ENCODE measurements around the gene PNPLA7.
A peak's percentile ranks its signal among the peaks of the same experiment; 100 is the strongest.
"Not testable (repeated sequence)": the region's sequence is repeated elsewhere in the genome, so short reads cannot be mapped to it uniquely, and the experiment has no call there.

The PNPLA7 gene

DNA sequence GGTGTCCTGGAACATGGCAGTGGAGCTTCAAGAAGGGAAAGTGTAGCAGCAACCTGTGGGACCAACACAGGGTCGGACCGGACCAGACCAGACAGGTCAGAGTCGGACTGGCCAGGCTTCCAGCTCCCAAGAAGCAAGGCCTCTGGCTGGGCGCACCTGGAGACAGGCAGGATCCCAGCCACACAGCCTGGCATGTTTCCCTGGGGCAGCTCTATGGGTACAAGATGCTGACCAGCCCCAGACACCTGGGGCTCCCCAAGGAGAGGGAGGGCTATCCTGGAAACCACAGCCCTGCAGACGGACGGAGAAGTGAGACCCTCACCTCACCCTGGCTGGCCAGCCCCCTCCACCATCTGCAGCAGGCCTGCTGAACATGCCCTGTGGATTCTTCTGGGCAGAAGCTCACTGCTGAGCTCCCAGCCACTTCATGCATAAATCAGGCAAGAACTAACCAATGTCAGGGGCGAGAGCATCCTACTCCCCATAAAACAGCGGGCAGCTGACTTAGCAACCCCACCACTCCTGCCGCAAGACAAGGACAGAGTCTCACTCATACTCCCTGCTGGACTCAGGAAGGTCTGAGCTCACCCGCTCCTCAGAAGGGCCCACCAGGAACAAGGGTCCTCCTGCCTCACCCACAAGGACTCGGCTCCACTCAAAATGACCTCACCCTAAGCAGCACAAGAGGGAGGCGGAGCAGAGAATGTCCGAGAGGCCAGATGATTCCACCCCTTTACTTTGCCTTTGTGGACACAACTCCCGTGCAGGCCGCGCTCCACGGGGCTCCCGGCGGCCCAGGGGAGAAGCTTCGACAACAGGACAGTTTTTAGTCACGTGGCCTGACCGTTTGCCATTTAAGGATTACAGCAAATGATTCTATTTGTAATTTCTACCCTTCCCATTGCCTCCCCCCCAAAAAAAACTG lies 31.4 kb upstream of the PNPLA7 start:
- Mint-ChIP-seq H3K9me3 (ENCODE audit: low read depth) (no peaks in the 10 kb centered on the region), H3K27ac (no peak overlapping the region), H3K36me3 (no peaks in the 10 kb centered on the region), H3K4me3 (no peak overlapping the region), H3K27me3 (no peaks in the 10 kb centered on the region), H3K4me1 (ENCODE audit: low read depth) (peaks cover 17% of the 10 kb centered on the region)

DNA sequence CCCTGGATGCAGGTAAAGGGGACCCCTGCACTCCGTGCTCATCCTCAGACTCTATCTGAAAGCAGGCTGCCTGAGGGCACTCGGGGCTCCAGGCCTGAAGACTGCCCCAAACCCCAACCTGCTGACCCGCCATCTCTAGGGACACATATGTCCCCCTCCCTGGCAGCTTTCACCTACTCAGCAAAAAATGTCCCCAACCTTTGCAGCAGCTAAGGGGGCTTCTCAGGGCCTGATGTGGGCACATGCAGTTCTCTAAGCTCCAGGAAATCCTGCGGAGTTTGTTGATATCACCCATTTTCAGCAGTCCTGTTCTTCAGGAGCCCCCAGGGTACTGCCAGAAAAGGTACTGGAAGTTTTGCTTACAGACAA lies 30.7 kb upstream of the PNPLA7 start:
- H3K4me3 Mint-ChIP-seq = no peak overlapping the region
- H3K9me3 Mint-ChIP-seq (ENCODE audit: low read depth) = no peaks in the 10 kb centered on the region
- no peak overlapping the region for H3K27ac Mint-ChIP-seq

DNA sequence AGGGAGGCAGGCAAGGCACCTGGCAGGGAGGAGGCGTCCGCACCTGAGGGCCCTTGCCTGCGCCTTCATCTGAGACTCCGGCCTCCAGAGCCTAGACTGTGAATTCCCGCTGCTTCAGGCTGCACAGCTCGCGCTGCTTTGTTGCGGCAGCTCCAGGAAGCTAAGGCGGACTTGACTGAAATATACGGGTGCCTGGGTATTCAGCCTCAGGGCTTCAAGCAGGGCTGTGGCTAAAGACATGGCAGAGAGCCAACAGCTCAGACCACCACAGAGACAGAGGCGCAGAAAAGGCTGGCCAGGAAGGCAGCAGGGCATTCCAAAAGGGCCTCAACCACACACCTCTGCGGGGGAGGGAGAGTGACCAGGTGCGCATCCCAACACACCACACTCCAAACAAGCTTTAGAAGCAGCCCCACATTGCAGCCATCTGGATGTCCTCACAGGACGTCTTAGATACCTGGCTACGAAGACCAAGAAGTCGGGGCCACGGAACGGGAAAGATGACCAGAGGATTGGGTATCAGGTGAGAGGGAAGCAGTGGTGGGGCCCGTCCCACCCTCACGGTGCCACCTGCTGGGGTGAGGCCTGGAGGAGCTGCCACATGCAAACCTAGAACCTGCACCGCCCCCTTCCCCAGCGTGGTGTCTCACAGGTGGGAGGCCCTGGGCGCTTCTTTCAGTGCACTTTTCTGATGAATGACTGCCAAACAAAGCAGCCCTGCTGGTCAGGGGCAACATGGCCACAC lies 30.2 kb upstream of the PNPLA7 start:
- peaks cover 28% of the 10 kb centered on the region for H3K4me1 Mint-ChIP-seq (ENCODE audit: low read depth)
- peaks cover 2% of the 10 kb centered on the region for H3K36me3 Mint-ChIP-seq
- H3K4me3 Mint-ChIP-seq = no peak overlapping the region
- no peak overlapping the region for H3K27ac Mint-ChIP-seq
- no peaks in the 10 kb centered on the region for H3K9me3 Mint-ChIP-seq (ENCODE audit: low read depth)
- H3K27me3 Mint-ChIP-seq = no peaks in the 10 kb centered on the region

More for the DNA sequence above, 30.7 kb upstream of the PNPLA7 start:
- Mint-ChIP-seq H3K4me1 (ENCODE audit: low read depth) (peaks cover 22% of the 10 kb centered on the region), H3K27me3 (no peaks in the 10 kb centered on the region), H3K36me3 (peaks cover 2% of the 10 kb centered on the region)

DNA sequence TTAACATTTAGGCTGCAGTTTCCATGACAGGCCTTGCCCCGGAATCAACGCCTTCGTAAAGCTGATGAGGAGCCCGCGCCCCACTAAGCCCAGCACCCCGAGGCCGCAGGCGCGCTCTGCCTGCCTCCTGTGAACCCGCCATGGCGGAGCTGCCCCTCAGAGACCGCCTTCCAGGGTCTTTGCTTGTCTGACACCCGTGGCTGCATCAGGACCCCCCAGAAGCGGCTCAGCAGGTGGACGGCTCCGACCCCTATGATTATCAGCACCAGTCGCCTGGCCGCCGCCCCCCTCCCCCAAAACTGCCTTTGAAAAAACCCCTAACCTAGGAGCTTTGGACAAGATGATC lies 29.0 kb upstream of the PNPLA7 start:
- Mint-ChIP-seq H3K27ac (no peak overlapping the region), H3K36me3 (peaks cover 2% of the 10 kb centered on the region), H3K27me3 (no peaks in the 10 kb centered on the region), H3K9me3 (ENCODE audit: low read depth) (no peaks in the 10 kb centered on the region), H3K4me3 (peak overlapping the region; percentile 91), H3K4me1 (ENCODE audit: low read depth) (peaks cover 32% of the 10 kb centered on the region)

DNA sequence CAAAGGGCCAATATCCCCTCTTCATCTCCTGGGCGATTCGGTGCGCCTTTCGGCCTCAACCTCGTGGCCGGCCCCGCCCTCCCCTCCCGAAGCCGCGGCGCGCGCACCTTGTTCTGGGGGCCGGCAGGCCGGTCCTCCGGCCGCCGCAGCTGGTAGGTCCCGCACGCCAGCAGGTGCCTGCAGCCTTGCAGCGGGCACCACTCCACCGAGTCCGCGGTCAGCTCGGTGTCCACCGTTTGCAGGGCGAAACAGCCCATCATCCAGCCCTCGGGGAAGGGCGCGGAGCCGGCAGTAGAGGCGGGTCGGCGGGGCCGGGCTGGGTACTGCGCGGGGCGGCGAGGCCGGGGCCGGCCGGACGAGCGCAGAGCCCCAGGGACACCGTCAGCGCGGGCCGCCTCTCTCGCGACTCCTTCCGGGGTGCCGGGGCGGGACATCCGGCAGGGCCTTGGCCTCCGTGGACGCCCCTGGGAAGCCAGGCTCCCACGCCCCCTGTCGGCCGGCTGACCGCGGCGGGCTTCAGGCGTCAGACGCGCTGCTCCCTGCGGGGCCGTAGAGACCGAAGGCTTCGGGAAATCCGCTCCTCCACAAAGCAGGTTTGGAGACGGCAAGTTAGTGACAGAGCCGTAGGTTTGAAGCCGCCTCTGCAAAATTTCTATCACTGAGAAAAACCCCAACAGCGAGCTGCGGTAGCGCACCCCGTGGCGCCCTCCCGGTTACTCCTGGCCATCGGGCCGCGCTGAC lies 28.5 kb upstream of the PNPLA7 start, which contains the start of gene DPH7:
TSS of gene DPH7 (minus strand) at position 408 of the 741 bp plus-strand sequence. CDS start at position 260, 148 bp downstream.
- H3K27ac Mint-ChIP-seq = peak within 1 kb of the TSS; percentile 68
- no peaks in the 10 kb centered on the region for H3K9me3 Mint-ChIP-seq (ENCODE audit: low read depth)
- peaks cover 2% of the 10 kb centered on the region for H3K36me3 Mint-ChIP-seq
- peak within 1 kb of the TSS; percentile 91 for H3K4me3 Mint-ChIP-seq
- H3K4me1 Mint-ChIP-seq (ENCODE audit: low read depth) = peaks cover 32% of the 10 kb centered on the region
- no peaks in the 10 kb centered on the region for H3K27me3 Mint-ChIP-seq

DNA sequence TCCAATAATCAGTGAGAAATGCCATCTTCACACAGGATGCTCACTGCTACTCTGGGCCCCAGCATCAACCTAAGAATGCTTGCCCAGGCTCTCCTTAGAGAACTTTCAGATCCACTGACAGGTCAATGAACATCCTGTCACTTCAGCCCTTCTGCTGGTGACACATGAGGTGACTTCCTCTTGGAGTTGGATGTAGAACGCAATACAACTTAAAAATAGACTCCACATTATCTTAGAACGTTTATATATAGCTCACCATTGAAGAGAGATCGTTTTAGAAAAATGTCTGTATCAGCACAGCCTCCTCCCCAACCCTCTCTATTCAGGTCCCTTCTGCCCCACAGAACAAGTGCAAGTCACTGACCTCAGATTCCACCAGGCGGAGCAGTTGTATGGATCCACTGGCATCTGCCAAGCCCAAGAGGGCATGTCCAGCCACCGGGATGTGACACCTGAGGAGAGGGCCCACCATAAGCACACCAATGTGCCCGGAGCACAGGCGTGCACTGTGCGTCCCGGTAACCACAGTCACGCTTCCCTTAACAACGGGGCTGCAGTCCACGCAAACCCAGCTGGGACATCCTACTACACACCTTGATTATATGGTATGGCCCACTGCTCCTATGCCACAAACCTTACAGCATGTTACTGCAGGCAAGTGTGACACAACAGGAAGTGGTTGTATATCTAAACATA lies 25.7 kb upstream of the PNPLA7 start:
- H3K4me1 Mint-ChIP-seq (ENCODE audit: low read depth) = peaks cover 32% of the 10 kb centered on the region
- H3K36me3 Mint-ChIP-seq = peaks cover 2% of the 10 kb centered on the region
- H3K27me3 Mint-ChIP-seq = no peaks in the 10 kb centered on the region
- peak overlapping the region; percentile 46 for H3K27ac Mint-ChIP-seq
- H3K4me3 Mint-ChIP-seq = peak overlapping the region; percentile 91
- no peaks in the 10 kb centered on the region for H3K9me3 Mint-ChIP-seq (ENCODE audit: low read depth)

DNA sequence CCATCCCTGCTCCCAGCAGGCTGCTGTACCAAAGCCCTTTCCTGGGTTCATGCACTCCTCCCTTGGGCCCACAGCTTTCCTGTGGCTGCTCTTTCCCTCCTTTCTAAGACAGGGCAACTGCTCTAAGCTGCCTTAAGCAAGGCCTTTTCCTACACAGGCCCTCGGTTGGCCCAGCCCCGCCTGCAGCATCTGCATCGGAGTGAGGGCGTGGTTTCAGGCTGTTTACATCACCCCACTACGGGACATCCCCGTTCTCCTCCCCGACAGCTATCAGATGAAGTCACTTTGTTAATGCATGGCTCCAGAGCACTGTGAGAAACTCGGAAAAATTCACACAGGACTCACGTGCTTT lies 25.1 kb upstream of the PNPLA7 start:
- Mint-ChIP-seq H3K36me3 (peaks cover 6% of the 10 kb centered on the region), H3K4me3 (peak overlapping the region; percentile 91), H3K27me3 (no peaks in the 10 kb centered on the region), H3K9me3 (ENCODE audit: low read depth) (no peaks in the 10 kb centered on the region), H3K4me1 (ENCODE audit: low read depth) (peaks cover 35% of the 10 kb centered on the region), H3K27ac (no peak overlapping the region)

DNA sequence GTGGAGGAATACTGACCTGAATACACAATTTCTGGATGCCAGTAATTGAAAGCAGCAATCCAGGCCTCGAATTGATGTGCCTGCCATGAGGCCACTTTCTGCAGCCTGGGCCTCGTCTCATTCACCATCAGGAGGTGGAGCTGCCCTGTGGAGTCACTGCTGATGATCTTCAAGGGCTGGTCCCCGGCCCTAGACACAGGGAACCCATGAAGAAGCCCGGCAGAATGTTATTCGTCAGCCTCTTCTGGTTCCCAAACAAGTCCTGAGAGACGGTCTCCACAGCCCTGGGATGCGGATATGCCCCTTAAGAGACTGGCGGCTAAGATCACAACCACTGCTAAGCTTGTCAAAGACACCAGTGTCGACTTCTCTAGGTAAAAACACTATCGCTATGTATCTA lies 24.0 kb upstream of the PNPLA7 start:
- H3K27ac Mint-ChIP-seq = no peak overlapping the region
- H3K27me3 Mint-ChIP-seq = no peaks in the 10 kb centered on the region
- peaks cover 8% of the 10 kb centered on the region for H3K36me3 Mint-ChIP-seq
- no peak overlapping the region for H3K4me3 Mint-ChIP-seq
- peaks cover 33% of the 10 kb centered on the region for H3K4me1 Mint-ChIP-seq (ENCODE audit: low read depth)
- no peaks in the 10 kb centered on the region for H3K9me3 Mint-ChIP-seq (ENCODE audit: low read depth)

DNA sequence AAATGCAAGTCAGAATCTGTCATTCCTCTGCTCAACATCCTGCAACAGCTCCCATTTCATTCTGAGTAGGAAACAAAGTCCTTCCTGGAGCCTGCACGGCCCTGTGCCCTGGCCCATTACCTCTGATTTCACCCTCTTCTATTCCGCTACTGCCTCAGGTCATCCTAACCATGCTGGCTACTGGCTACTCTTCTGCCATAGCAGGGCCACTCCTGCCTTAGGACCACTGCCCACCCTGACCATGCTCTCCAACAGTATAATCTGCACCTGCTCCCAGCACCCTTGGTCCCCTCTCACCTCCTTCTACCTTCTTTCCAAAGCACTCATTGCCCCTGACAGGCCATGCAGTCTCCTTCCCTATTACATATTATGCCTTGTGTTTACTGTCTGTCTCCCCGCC lies 20.4 kb upstream of the PNPLA7 start:
- Mint-ChIP-seq H3K27ac (no peak overlapping the region), H3K36me3 (peaks cover 7% of the 10 kb centered on the region), H3K4me1 (ENCODE audit: low read depth) (peaks cover 10% of the 10 kb centered on the region), H3K9me3 (ENCODE audit: low read depth) (no peaks in the 10 kb centered on the region), H3K4me3 (no peak overlapping the region), H3K27me3 (no peaks in the 10 kb centered on the region)

DNA sequence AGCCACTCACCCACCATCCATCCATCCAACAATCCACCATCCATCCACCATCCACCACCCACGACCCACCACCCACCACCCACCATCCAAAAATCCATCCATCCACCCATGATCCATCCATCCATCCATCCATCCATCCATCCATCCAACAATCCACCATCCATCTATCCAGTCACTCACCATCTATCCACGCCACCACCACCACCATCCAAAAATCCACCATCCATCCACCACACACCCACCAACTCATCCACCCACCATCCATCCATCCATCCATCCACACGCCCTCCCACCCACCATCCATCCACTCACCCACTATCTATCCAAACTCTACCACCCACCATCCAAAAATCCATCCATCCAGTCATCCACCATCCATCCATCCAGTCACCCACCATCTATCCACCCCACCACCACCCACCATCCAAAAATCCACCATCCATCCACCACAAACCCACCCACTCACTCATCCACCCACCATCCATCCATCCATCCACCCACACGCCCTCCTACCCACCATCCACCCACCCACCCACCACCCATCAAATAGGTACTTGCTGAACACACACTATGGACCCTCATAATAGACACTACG lies 19.5 kb upstream of the PNPLA7 start:
- Mint-ChIP-seq H3K4me1 (ENCODE audit: low read depth) (peaks cover 4% of the 10 kb centered on the region), H3K4me3 (no peak overlapping the region), H3K27ac (no peak overlapping the region), H3K27me3 (no peaks in the 10 kb centered on the region), H3K9me3 (ENCODE audit: low read depth) (no peaks in the 10 kb centered on the region), H3K36me3 (peaks cover 7% of the 10 kb centered on the region)

DNA sequence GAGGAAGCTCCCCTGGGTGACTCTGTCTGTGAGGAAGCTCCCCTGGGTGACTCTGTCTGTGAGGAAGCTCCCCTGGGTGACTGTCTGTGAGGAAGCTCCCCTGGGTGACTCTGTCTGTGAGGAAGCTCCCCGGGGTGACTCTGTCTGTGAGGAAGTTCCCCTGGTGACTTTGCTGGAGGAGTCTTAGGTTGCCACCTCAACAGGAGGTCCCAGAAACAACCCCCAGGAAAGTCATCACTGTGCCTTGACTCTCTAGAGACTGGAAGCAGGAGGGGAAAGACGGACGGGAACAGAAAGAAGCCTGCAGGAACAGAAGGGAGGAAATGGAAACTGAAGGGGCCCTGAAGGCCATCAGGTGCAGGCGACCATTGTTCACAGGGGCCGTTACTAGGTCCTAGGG lies 18.2 kb upstream of the PNPLA7 start:
- H3K27me3 Mint-ChIP-seq; H3K36me3 Mint-ChIP-seq; H3K9me3 Mint-ChIP-seq (ENCODE audit: low read depth); H3K4me3 Mint-ChIP-seq; H3K27ac Mint-ChIP-seq; H3K4me1 Mint-ChIP-seq (ENCODE audit: low read depth): not testable (repeated sequence)

DNA sequence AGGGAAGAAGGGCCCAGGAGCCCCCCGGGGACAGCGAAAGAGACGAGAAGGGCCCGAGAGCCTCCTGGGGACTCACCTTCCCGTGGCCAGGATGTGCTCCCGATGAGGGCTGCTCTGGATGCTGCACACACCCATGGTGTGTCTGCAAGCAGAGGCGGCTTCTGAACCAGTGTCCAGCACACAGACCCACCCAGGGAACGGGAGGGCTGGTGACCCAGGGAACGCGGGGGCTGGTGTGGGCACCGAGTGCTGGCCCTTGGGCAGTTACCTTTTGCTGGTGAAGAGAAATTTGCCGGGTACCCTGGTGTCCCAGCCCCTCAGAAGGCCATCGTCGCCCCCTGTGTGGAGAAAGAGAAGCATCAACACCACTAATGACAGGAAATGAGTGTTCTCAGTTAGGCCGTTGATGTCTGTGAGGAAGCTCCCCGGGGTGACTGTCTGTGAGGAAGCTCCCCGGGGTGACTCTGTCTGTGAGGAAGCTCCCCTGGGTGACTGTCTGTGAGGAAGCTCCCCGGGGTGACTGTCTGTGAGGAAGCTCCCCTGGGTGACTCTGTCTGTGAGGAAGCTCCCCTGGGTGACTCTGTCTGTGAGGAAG lies 14.7 kb upstream of the PNPLA7 start:
- Mint-ChIP-seq H3K9me3 (ENCODE audit: low read depth) (no peaks in the 10 kb centered on the region), H3K4me1 (ENCODE audit: low read depth) (no peaks in the 10 kb centered on the region), H3K27me3 (no peaks in the 10 kb centered on the region), H3K27ac (no peak overlapping the region), H3K36me3 (peaks cover 2% of the 10 kb centered on the region), H3K4me3 (no peak overlapping the region)

DNA sequence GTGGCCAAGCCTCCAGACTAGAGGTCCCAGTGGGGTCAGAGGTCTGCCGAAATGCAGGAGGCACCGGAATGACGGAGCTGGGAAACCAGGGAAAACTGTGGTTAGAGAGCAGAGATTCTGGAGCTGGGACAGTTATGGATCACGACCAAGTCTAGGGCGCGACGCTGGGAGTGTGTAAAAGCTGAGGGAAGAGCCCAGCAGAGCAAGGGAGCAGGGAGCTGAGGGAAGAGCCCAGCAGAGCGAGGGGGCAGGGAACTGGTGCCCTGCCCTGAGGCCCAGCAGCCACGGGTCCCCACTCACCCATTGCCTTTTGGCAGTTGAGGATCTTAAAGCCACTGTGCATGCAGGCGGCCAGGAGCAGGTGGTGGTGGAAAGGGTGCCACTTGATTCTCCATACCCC lies 13.9 kb upstream of the PNPLA7 start:
- Mint-ChIP-seq H3K27me3 (no peaks in the 10 kb centered on the region), H3K4me3 (no peak overlapping the region), H3K9me3 (ENCODE audit: low read depth) (no peaks in the 10 kb centered on the region), H3K36me3 (peaks cover 2% of the 10 kb centered on the region), H3K27ac (no peak overlapping the region), H3K4me1 (ENCODE audit: low read depth) (no peaks in the 10 kb centered on the region)

DNA sequence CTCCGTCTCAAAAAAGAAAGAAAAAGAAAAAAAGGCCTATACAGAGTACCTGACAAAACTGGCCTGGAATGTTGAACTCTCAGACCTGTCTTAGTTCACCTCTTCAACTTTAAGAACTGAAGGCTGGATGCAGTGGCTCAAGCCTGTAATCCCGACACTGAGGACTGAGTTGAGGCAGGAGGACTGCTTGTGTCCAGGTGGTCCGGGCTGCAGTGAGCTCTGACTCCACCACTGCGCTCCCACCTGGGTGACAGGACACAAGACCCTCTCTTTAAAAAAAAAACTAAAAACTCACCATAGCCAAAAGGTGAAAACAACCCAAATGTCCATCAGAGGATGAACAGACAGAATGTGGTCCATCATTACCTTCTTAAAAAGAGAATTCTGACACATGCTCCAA lies 7.9 kb upstream of the PNPLA7 start:
- Mint-ChIP-seq H3K4me1 (ENCODE audit: low read depth) (peaks cover 3% of the 10 kb centered on the region), H3K27ac (no peak overlapping the region), H3K9me3 (ENCODE audit: low read depth) (no peaks in the 10 kb centered on the region), H3K36me3 (peaks cover 3% of the 10 kb centered on the region), H3K4me3 (no peak overlapping the region), H3K27me3 (no peaks in the 10 kb centered on the region)
